Activated CD8-positive, alpha-beta memory T cell treated with anti-CD3 and anti-CD28 coated beads for 1 hour (primary cell): ENCODE results near the gene CCDC83.
A peak's percentile ranks its signal among the peaks of the same experiment; 100 is the strongest.

Source experiments
- DNase-seq, 2 donors: peaks; one replicate each; pipeline ENCODE4 v3.0.0-alpha.2; 2020; ENCODE audit warnings: low read depth in 1 of 2; ENCODE audit errors: extremely low read depth in 1 of 2

CCDC83 gene

GRCh38 chr11:85855341-85855656 lies at the start of gene CCDC83:
Gene CCDC83, plus strand, starts transcription at chr11:85855383. Its CDS starts 9,741 bp downstream, at chr11:85865124.
- DNase-seq, result no peak

- no peak for DNase-seq
These were observed 49.8 kb upstream of the CCDC83 start for GRCh38 chr11:85805387-85805786.

- DNase-seq, result no peak
These were observed 49.2 kb upstream of the CCDC83 start for GRCh38 chr11:85806016-85806415.

DNA sequence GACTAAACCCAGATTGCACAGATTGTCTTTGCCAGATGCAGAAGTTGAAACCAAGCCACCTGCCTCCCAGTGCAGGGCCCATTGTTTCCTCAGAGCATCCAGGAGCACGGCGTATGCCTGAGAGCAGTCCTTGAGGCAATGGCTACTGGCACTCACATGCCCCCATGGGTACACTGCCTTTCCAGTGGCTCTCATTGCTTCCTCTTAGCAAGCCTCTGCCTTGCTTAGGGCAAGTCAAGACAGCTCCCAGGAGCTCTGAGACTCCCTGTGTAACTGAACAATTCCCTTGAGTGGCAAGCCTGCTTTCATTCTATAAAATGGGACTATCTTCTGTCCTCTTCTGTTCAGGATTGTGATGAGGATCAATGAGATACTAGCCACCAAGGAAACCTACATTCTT lies 48.3 kb upstream of the CCDC83 start:
- DNase-seq, result no peak

DNA sequence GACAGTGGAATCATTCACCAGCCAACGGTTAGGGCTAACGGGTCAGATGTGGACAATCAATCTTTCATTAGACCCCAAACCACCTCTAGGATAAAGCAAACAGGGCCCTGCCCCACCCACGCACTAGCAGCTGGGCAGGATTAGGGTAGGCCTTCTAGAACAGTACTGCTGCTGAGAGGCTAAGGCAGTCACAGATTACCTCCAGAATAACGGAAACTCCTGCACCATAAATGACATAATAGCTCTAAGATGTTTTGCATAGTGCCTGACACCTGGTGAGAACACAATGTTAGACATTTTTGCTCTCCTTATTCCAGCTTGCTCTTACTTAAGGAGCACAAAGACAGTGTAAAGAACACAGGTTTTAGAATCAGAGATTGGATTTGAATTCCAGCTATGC lies 46.0 kb upstream of the CCDC83 start:
- DNase-seq, result no peak

DNA sequence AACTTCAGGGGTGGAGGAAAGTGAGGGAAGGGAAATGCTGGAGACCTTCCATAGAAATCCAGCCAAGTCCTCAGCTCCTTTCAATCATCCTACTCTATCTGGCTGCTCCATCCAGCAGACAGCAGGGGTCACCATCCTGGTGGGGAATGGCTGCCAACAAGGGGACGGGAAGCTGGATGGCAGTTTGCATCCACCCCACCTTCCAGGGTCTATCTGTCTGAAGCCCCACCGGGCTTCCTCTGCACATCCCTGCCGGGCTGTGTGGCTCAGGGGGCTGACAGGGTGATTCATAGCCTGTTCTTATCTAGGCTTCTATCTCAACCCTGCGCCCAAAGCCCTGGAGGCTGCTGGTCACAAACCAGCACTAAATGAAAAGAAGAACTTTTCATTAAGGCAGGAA lies 45.3 kb upstream of the CCDC83 start:
- no peak for DNase-seq

GRCh38 chr11:85810521-85810870 lies 44.7 kb upstream of the CCDC83 start:
- DNase-seq, result no peak

DNA sequence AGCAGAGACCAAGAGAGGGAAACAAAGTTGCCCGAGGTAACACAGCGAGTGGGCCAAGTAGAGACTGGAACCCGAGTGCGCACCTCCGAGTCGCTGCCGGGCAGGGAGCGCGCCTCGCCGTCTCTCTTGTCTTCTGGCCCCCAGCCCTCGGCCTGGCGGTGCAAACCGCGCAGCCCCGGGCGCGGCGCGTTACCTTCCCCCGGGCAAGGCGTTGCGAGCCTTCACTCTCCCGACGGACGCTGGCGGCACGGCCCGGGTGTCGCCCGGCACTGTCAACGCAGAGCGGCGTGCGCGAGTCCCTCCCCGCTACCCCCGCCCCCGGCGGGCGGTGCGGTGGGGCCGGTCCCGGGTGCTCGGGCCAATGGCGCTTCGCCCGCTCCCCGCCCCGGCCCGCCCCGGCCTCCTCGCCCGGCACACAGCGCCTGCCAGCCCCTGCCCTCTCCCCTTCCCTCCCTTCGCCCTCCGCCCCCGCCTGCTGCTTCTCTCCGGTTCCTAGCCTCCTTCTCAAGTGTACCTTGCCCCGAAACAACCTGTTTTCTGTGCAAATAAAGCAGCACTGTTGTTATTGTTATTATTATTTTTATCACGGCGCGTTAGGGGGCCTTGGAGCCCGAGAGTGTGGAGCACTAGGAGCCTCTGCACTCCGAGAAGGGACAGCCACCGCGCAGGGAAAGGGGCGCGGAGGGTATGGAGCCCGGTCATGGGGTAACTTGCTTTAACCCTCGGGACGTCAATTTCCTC lies 44.1 kb upstream of the CCDC83 start, which contains the start of gene SYTL2:
Gene SYTL2, minus strand, starts transcription at position 271 of the 741 bp plus-strand sequence. CDS start 53,416 bp downstream, outside the sequence.
- peak; percentile 37 to 68 for DNase-seq

DNA sequence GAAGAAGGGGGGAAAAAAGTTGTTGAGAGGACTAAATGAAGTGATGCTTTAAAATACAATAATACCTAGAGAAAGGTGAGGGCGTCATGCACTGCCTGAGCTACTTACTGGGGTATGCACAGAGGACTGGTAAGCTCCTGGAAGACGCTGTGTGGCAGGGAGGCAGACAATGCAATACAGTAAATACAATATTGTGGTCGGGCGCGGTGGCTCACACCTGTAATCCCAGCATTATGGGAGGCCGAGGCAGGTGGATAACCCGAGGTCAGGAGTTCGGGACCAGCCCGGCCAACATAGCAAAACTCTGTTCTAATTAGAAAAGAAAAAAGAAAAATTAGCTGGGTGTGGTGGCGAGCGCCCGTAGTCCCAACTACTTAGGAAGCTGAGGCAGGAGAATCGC lies 43.6 kb upstream of the CCDC83 start:
- no peak for DNase-seq

- no peak for DNase-seq
These were observed 41.5 kb upstream of the CCDC83 start for GRCh38 chr11:85813721-85814120.

DNA sequence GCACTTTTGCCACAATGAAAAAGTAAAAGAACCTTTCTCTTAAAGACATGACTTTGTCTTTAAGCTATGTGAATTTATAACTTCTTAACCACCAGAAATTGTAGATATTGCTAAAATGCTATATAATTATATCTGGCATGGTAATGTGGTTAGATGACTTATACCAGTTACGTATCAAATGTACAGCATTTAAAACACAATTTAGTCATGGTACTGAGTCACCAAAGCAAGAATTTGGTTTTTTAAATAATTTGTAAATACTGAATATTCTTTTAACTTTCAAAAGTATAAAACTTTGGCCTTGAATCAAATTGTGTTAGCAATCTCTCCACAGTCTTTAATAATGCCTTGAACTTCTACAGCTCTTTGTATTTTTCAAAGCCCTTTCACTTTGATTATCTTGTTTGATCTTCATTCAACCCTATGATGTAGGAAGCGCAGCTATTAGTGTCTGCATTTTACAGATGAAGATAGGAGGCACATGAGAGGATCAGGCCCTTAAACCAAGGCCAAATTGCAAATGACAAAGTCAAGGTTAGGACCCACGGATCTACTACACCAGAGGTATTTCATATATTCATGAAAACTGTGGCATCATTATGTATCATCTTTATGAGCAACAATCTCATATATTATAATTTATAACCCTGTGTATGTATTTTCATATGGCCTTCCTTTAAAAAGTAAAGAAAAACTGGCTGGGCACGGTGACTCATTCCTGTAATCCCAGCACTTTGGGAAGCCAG lies 39.8 kb upstream of the CCDC83 start:
- no peak for DNase-seq

GRCh38 chr11:85819441-85819840 lies 35.7 kb upstream of the CCDC83 start:
- DNase-seq, result no peak

GRCh38 chr11:85821636-85822035 lies 33.5 kb upstream of the CCDC83 start:
- no peak for DNase-seq

- no peak for DNase-seq
These were observed 32.4 kb upstream of the CCDC83 start for GRCh38 chr11:85822814-85823213.

DNA sequence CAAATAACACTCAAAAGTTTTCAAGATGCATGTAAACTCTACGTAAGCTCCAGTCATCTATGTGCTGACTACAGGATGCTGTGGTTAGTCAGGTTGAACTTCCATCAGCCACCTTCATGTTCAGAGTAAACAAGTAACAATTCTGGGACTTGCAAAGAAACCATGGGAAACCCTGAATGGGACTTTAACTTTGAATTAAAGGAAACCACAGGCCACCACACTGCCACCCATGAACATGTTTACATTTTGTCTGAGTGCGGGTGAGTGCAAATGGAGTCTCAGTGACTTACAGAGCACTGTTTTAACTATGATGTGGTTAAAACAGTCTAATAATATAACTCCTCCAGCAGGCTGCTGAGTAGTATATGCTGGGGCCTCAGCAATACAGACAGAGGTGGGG lies 31.4 kb upstream of the CCDC83 start:
- no peak for DNase-seq

DNA sequence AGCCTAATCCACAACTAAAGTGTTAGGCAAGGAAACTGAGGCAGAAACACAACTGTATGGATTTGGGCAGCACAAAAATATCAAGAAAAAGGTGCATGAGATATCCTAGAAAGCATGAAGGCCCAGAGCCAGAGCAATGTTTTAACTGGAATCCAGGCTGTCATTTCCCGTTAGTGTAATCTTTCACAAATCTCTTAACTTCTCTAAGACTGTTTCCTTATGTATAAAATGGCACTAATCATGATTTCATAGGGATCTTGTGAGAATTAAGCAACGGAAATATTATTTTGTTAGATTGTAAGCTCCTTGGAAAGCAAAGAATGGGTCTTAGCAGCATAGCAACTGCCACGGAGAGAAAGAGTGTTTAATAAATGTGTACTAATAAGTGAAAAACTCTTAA lies 29.6 kb upstream of the CCDC83 start:
- no peak for DNase-seq

DNA sequence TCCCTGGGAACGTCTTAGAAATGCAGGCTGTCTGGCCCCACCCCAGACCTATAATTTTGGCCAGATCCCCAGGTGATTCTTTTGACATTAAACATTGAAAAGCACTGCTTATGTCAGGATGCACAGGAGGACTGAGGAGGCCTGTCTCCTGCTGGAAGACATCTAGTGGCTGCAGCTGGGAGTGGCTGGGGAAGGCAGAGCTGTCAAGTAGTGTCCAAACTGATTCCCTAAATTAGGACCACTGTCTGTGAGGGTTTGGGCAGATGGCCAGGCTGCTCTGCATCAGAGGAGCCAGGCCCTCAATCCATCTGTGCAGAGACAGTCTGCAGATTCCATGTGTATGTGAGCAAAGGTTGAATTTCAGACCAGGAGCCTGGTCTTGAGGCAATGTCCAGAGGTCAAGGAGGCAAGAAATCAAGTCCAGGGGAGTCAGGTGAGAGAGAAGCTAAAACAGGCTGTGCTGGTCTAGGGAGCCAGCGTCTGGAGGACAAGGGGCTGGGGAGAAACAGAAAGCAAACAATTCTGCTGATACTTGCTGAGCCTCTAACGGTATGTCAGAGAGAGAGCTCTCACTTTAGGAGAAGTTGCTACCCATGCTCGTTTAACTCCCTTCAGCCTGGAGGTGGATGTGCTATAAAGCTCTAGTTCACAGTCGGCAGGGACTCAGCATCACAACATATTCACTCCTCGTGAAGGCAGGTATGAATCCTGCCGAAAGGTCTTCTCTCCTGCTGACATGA lies 28.9 kb upstream of the CCDC83 start:
- DNase-seq, result no peak

- DNase-seq, result no peak
These were observed 27.2 kb upstream of the CCDC83 start for GRCh38 chr11:85827748-85828639.

DNA sequence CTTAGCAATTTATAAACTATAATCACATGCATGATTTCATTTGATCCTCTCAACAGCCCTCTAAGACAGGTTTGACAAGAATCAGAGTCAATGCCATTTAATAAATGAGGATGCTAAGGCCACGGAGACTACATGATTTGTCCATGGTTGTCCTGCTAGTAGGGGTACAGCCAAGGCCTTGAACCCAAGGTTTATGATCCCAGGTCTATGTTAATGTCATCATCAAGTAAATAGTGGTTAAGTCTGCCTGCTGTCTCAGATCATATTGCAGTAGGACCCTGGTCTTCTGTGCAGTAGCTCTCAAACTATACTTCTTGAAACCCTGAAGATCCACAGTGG lies 26.6 kb upstream of the CCDC83 start:
- no peak for DNase-seq

GRCh38 chr11:85829172-85829571 lies 26.0 kb upstream of the CCDC83 start:
- no peak for DNase-seq

DNA sequence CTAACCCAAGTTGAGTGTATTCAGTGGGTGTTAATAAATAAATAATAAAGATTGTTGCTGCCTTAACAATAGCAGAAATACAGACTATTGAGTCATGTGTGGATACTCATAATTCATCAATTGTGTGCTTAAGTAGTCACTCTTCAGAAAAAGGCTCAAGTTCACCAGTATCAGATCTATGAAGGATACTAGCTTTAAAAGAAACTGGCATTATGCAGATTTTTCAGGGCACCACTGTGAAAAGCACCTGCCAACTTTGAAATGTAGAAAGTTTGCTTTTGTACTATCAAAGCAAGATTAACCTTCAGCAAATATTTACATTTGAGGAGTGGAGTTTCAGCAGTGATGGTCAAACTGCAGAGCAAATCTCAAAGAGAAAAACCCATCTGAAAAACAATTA lies 24.1 kb upstream of the CCDC83 start:
- no peak for DNase-seq
